PC-9 (cell line): ENCODE data around the gene B4GALNT1. TPM values are rescaled to one million over a fixed set of nuclear protein-coding genes. Genes with fewer than 3 reads are reported as not detected.
"Not testable (repeated sequence)": the region's sequence is repeated elsewhere in the genome, so short reads cannot be mapped to it uniquely, and the experiment has no call there.

Experiments used
- BruUV-seq: library from RNA; stranded (reverse); fragments of 400-500 nt; replicated peaks from 2 replicates; lab custom pipeline; 2021; lab: Mats Ljungman, UMichigan
- CTCF ChIA-PET: fragments of 300-600 bp; sonication (Branson Sonifier 250); formaldehyde crosslinking; loops from one replicate; lab custom pipeline; 2022; ENCODE audit warnings: antibody characterized with exemption; lab: Charles Lee
- POLR2A ChIA-PET: fragments of 300-600 bp; sonication (Branson Sonifier 250); formaldehyde crosslinking; loops from one replicate; lab custom pipeline; 2022; ENCODE audit warnings: antibody characterized with exemption; ENCODE audit not compliant: unreplicated experiment; lab: Charles Lee
- DNase-seq, 2 experiments: peaks; one replicate each; pipeline versions ENCODE4 v3.0.0 to v3.0.0-alpha.2; 2015 to 2022; ENCODE audit warnings: mixed read lengths in 1 of 2
- H2AFZ ChIP-seq: fragments of 200-600 bp; sonication (generic); 2 replicates; pipeline ENCODE4 v1.8.1; 2017; ENCODE audit warnings: antibody characterized with exemption
- H3F3A ChIP-seq: fragments of 200-600 bp; sonication (generic); 2 replicates; pipeline ENCODE4 v1.8.1; 2017; ENCODE audit warnings: antibody characterized with exemption, mild to moderate bottlenecking, low read depth; ENCODE audit not compliant: insufficient read depth
- H3K27ac ChIP-seq: fragments of 200-600 bp; sonication (generic); 2 replicates; pipeline ENCODE4 v1.6.1; 2016; ENCODE audit warnings: mixed run types
- H3K27me3 ChIP-seq: fragments of 200-600 bp; sonication (generic); 2 replicates; pipeline ENCODE4 v1.6.1; 2016; ENCODE audit warnings: low read depth, mixed run types; ENCODE audit not compliant: insufficient read depth
- H3K36me3 ChIP-seq: fragments of 200-600 bp; sonication (generic); 2 replicates; pipeline ENCODE4 v1.6.1; 2016; ENCODE audit warnings: low read depth, mixed run types
- H3K4me1 ChIP-seq: fragments of 200-600 bp; sonication (generic); replicated peaks from 2 replicates; pipeline ENCODE4 v1.6.1; 2016; ENCODE audit warnings: mixed run types; ENCODE audit not compliant: insufficient read depth
- H3K4me2 ChIP-seq: fragments of 200-600 bp; sonication (generic); 2 replicates; pipeline ENCODE4 v1.6.1; 2017; ENCODE audit warnings: mixed run types
- H3K4me3 ChIP-seq: fragments of 200-600 bp; sonication (generic); 2 replicates; pipeline ENCODE4 v1.6.1; 2016; ENCODE audit warnings: mixed run types
- H3K79me2 ChIP-seq: fragments of 200-600 bp; sonication (generic); 2 replicates; pipeline ENCODE4 v1.6.1; 2017; ENCODE audit warnings: low read depth, mixed run types
- H3K9me2 ChIP-seq: fragments of 200-600 bp; sonication (generic); 2 replicates; pipeline ENCODE4 v1.8.1; 2017; ENCODE audit warnings: mild to moderate bottlenecking; ENCODE audit not compliant: insufficient read depth
- H3K9me3 ChIP-seq: fragments of 200-600 bp; sonication (generic); 2 replicates; pipeline ENCODE4 v1.8.1; 2016; ENCODE audit warnings: low read depth; ENCODE audit not compliant: insufficient read depth
- H4K20me1 ChIP-seq: fragments of 200-600 bp; sonication (generic); 2 replicates; pipeline ENCODE4 v1.8.1; 2017; ENCODE audit not compliant: insufficient read depth
- EZH2 ChIP-seq: fragments of 200-600 bp; sonication (generic); IDR thresholded peaks from 2 replicates; pipeline ENCODE4 v1.8.0; 2017; ENCODE audit warnings: antibody characterized with exemption, low read depth
- intact Hi-C: fragments of 100-400 bp; cut with micrococcal nuclease; formaldehyde crosslinking; loops from one replicate; pipeline ENCODE4 v1.10.0; 2022; ENCODE audit not compliant: unreplicated experiment
- total RNA-seq: library from RNA; stranded (reverse); gene quantifications from 2 replicates; pipeline ENCODE4 v1.2.3, GENCODE V29; 2021
- TF ChIP-seq, protein P1 (sequence below): fragments of 200-600 bp; sonication (generic); conservative IDR thresholded peaks from 2 replicates; pipeline ENCODE4 v1.6.1; 2017; ENCODE audit warnings: mixed run types, antibody characterized with exemption, mild to moderate bottlenecking, moderate library complexity

The B4GALNT1 gene
- total RNA-seq, 1 experiment from 2014 or later = 15.0 TPM

DNA sequence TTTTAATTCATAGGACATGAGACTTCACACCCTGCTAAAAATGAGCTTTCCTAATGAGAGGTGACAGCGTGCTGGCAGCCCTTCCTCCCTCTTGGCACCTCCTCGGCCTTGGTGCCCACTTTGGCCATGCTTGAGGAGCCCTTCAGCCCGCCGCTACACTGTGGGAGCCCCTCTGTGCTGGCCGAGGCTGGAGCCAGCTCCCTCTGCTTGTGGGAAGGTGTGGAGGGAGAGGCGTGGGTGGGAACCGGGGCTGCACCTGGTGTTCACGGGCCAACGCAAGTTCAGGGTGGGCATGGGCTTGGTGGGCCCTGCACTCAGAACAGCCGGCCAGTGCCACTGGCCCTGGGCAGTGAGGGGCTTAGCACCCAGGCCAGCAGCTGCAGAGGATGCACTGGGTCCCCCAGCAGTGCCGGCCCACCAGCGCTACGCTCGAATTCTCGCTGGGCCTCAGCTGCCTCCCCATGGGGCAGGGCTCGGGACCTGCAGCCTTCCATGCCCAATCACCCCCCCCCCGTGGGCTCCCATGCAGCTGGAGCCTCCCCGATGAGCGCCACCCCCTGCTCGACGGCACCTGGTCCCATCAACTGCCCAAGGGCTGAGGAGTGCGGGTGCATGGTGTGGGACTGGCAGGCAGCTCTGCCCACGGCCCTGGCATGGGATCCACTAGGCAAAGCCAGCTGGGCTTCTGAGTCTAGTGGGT lies 22.7 kb upstream of the B4GALNT1 start:
- Histone ChIP-seq H3K4me3 (no peak overlapping the region), H3K79me2 (no peaks in the 10 kb centered on the region), H3F3A (no peaks in the 10 kb centered on the region), H3K36me3 (no peaks in the 10 kb centered on the region), H3K4me1 (no peaks in the 10 kb centered on the region), H3K9me3 (0 out of 2 replicates have a peak, but pooled peaks cover 4% of the 10 kb centered on the region), H3K27ac (no peak overlapping the region), H4K20me1 (no peaks in the 10 kb centered on the region), H3K4me2 (no peak overlapping the region), H3K9me2 (no peaks in the 10 kb centered on the region), H3K27me3 (peaks cover 27% of the 10 kb centered on the region), H2AFZ (no peak overlapping the region)
- no TSS peak for BruUV-seq
- no peak for DNase-seq
- intact Hi-C loops = no loop called here
- POLR2A ChIA-PET = no interaction called here
- TF ChIP-seq, protein P1, sequence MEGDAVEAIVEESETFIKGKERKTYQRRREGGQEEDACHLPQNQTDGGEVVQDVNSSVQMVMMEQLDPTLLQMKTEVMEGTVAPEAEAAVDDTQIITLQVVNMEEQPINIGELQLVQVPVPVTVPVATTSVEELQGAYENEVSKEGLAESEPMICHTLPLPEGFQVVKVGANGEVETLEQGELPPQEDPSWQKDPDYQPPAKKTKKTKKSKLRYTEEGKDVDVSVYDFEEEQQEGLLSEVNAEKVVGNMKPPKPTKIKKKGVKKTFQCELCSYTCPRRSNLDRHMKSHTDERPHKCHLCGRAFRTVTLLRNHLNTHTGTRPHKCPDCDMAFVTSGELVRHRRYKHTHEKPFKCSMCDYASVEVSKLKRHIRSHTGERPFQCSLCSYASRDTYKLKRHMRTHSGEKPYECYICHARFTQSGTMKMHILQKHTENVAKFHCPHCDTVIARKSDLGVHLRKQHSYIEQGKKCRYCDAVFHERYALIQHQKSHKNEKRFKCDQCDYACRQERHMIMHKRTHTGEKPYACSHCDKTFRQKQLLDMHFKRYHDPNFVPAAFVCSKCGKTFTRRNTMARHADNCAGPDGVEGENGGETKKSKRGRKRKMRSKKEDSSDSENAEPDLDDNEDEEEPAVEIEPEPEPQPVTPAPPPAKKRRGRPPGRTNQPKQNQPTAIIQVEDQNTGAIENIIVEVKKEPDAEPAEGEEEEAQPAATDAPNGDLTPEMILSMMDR = no peak
- TF ChIP-seq EZH2 = no peak
- CTCF ChIA-PET = no interaction called here

GRCh38 chr12:57654042-57654441 lies 21.0 kb upstream of the B4GALNT1 start:
- Histone ChIP-seq H3F3A (no peaks in the 10 kb centered on the region), H3K9me3 (0 out of 2 replicates have a peak, but pooled peaks cover 4% of the 10 kb centered on the region), H3K4me1 (no peaks in the 10 kb centered on the region), H2AFZ (no peak overlapping the region), H3K9me2 (no peaks in the 10 kb centered on the region), H3K27ac (no peak overlapping the region), H4K20me1 (no peaks in the 10 kb centered on the region), H3K4me3 (no peak overlapping the region), H3K79me2 (no peaks in the 10 kb centered on the region), H3K4me2 (no peak overlapping the region), H3K36me3 (no peaks in the 10 kb centered on the region), H3K27me3 (peaks cover 26% of the 10 kb centered on the region)
- TF ChIP-seq EZH2 = no peak
- TF ChIP-seq, protein P1 = no peak
- intact Hi-C loops = no loop called here
- no TSS peak for BruUV-seq
- no peak for DNase-seq
- ChIA-PET POLR2A (no interaction called here), CTCF (no interaction called here)

GRCh38 chr12:57646659-57647049 lies 13.7 kb upstream of the B4GALNT1 start:
- H3K36me3 ChIP-seq, H3K9me2 ChIP-seq, BruUV-seq, H3K4me1 ChIP-seq, H3F3A ChIP-seq, DNase-seq, H2AFZ ChIP-seq, H3K27me3 ChIP-seq, CTCF ChIA-PET, H3K27ac ChIP-seq, H3K4me2 ChIP-seq, H3K79me2 ChIP-seq, H3K4me3 ChIP-seq, POLR2A ChIA-PET, intact Hi-C loops, H4K20me1 ChIP-seq: not testable (repeated sequence)
- peaks cover 20% of the 10 kb centered on the region for H3K9me3 ChIP-seq

GRCh38 chr12:57645990-57646658 lies 13.1 kb upstream of the B4GALNT1 start:
- H3K79me2 ChIP-seq, intact Hi-C loops, H3K36me3 ChIP-seq, H2AFZ ChIP-seq, H3K4me1 ChIP-seq, H3K27ac ChIP-seq, BruUV-seq, H4K20me1 ChIP-seq, CTCF ChIA-PET, POLR2A ChIA-PET, H3K4me3 ChIP-seq, DNase-seq, H3K27me3 ChIP-seq, H3K4me2 ChIP-seq, H3F3A ChIP-seq, H3K9me2 ChIP-seq: not testable (repeated sequence)
- peaks cover 20% of the 10 kb centered on the region for H3K9me3 ChIP-seq
